Fibroblast of the aortic adventitia (primary cell): Measurements from ENCODE around the gene WIPI1. TPM values are rescaled to one million over a fixed set of nuclear protein-coding genes. Genes with fewer than 3 reads are reported as not detected.
"Not testable (repeated sequence)": the region's sequence is repeated elsewhere in the genome, so short reads cannot be mapped to it uniquely, and the experiment has no call there.

Experiments used
- DNase-seq: peaks from one replicate; pipeline ENCODE4 v3.0.0-alpha.2; 2010; ENCODE audit warnings: low read depth
- H3K4me3 ChIP-seq: 2 replicates; pipeline ENCODE4 v1.5.1; 2011; ENCODE audit warnings: low read depth, mild to moderate bottlenecking, control low read depth, low read length, moderate library complexity
- small RNA-seq: library from RNA; depleted of rRNA; stranded (forward); fragments of <200 nt; gene quantifications from one replicate; pipeline ENCODE3, GENCODE V24; 2012
- total RNA-seq: library from RNA; depleted of rRNA; stranded (reverse); fragments of >200 nt; gene quantifications from 2 replicates; pipeline ENCODE4 v1.2.3, GENCODE V29; 2012; ENCODE audit warnings: low replicate concordance
- TF ChIP-seq, protein P1 (sequence below): IDR thresholded peaks from 2 replicates; pipeline ENCODE4 v1.5.1; 2011; ENCODE audit warnings: mild to moderate bottlenecking, low read length, control low read depth, inconsistent platforms; ENCODE audit not compliant: insufficient read depth

The WIPI1 gene
- total RNA-seq, 1 donor, result 78.1 TPM

DNA sequence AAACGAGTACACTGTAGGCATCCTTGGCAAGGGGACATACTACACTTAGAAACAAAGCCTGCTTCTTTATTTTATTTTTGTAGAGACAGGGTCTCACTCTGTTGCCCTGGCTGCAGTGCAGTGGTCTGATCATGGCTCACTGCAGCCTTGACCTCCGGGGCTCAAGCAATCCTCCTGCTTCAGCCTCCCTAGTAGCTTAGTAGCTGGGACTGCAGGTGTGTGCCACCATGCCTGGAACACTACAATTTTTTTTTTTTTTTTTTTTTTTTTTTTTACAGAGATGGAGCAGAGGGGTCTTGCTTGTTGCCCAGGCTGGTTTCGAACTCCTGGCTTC, 78.2 kb downstream of the WIPI1 start:
- TF ChIP-seq, protein P1, sequence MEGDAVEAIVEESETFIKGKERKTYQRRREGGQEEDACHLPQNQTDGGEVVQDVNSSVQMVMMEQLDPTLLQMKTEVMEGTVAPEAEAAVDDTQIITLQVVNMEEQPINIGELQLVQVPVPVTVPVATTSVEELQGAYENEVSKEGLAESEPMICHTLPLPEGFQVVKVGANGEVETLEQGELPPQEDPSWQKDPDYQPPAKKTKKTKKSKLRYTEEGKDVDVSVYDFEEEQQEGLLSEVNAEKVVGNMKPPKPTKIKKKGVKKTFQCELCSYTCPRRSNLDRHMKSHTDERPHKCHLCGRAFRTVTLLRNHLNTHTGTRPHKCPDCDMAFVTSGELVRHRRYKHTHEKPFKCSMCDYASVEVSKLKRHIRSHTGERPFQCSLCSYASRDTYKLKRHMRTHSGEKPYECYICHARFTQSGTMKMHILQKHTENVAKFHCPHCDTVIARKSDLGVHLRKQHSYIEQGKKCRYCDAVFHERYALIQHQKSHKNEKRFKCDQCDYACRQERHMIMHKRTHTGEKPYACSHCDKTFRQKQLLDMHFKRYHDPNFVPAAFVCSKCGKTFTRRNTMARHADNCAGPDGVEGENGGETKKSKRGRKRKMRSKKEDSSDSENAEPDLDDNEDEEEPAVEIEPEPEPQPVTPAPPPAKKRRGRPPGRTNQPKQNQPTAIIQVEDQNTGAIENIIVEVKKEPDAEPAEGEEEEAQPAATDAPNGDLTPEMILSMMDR, result no peak
- no peak for DNase-seq
- H3K4me3 ChIP-seq, result no peak overlapping the region

GRCh38 chr17:68378268-68379176, 78.8 kb downstream of the WIPI1 start:
- TF ChIP-seq, protein P1, result no peak
- peak overlapping the region; percentile 33 for H3K4me3 ChIP-seq

DNA sequence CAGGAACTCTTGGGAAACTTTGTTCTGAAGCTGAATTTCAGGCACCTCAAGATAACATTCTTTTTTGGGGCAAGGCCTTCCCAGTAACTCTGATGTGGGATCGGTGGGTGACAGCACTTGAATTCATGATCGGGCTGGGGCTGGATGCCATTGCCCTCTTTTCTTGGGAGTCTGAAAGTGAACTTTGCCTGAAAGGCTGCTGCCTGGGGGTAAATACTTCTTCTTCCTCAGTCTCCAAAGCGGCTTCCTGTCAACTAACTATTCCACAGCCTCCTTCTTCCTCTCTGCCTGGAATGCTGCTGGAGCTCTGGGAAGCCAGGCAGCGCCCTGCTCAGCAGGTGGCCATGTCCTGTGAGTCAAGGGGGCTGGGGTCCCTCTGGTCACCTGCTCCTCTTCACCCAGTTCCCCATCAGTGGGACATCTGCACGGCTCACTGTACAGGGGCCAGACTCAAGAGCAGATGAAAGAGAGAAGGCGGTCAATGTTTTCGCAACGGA, 79.5 kb downstream of the WIPI1 start:
- TF ChIP-seq, protein P1, result no peak
- no peak for DNase-seq
- H3K4me3 ChIP-seq, result peak overlapping the region; percentile 33

More at GRCh38 chr17:68378268-68379176, 78.8 kb downstream of the WIPI1 start:
- peak; percentile 94 for DNase-seq

DNA sequence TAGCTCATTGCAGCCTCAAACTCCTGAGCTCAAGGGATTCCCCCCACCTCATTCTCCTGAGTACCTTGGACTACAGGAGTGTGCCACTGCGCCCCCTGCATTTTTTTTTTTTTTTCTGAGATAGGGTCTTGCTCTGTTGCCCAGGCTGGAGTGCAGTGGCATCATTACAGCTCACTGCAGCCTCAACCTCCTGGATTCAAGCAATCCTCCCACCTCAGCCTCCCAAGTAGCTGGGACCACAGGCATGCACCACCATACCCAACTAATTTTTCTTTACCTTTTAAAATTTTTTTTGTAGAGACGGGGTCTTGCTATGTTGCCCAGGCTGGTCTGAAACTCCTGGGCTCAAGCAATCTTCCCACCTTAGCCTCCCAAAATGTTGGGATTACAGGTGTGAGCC, 81.1 kb downstream of the WIPI1 start:
- DNase-seq, H3K4me3 ChIP-seq: not testable (repeated sequence)

DNA sequence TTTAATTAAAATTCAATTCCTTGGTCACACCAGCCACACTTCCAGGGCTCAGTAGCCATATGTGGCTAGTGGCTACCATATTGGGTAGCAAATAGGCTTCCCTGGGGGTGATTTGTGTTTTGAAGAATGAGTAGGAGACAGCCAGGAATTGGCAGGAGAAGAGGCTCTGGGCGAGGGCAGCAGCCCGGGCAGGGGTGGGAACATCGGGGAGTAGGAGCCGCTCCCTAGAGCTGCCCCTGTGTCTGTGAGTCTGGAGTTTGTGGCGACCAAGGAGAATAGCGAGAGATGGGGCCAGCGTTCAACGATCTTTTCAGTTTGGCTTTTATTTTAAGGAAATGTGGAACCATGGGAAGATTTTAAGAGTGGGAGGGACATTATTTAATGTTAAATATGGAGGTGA, 81.7 kb downstream of the WIPI1 start:
- H3K4me3 ChIP-seq, result no peak overlapping the region
- TF ChIP-seq, protein P1, result no peak
- no peak for DNase-seq

Small RNAs within 50 kb of the gene (small RNA-seq; reads per million reads assigned to genes)
- not detected for gene MIR635

Other genes starting within 250 kb of the WIPI1 start
- gene AMZ2, start 209.5 kb downstream of the WIPI1 start, total RNA-seq, result 89.7 and 170 TPM in 2 replicates
- gene SLC16A6, start 166.4 kb downstream of the WIPI1 start, total RNA-seq, result 0.09 TPM in 1 of 2 replicates, not detected in the other
- gene ARSG, start 166.0 kb downstream of the WIPI1 start, total RNA-seq, result 0.25 and 2.7 TPM in 2 replicates
- gene PRKAR1A, start 54.9 kb upstream of the WIPI1 start, total RNA-seq, result 267 and 308 TPM in 2 replicates
- 10.5 and 37.0 TPM in 2 replicates for gene FAM20A, start 143.9 kb upstream of the WIPI1 start, total RNA-seq